ENCODE data around the gene TP53RK. TPM values are rescaled to one million over a fixed set of nuclear protein-coding genes. Genes with fewer than 3 reads are reported as not detected.
A peak's percentile ranks its signal among the peaks of the same experiment; 100 is the strongest.

Gene TP53RK
- total and polyA plus RNA-seq, 2 of the 13 experiments (the other 11 are each of a cell fraction or from before 2014, with no cell fraction given), result 12.9 to 25.5 TPM

GRCh38 chr20:46673394-46674252, 15.6 kb downstream of the TP53RK start (continued):
- no peak for TF ChIP-seq LRRFIP1 (CRISPR knock-in tag; conservative IDR thresholded peaks at IDR 0.05)
- no peak for TF ChIP-seq SMAD9 (CRISPR knock-in tag; IDR thresholded peaks at IDR 0.05)
- TF ChIP-seq ZBTB49 (CRISPR knock-in tag; IDR thresholded peaks at IDR 0.05; ENCODE audit: borderline replicate concordance), result 0 out of 2 replicates have a peak, but pooled peaks have one; percentile 3
- no peak for TF ChIP-seq FOXO4 (CRISPR knock-in tag; conservative IDR thresholded peaks at IDR 0.05)
- no peak for TF ChIP-seq ZNF615 (CRISPR knock-in tag; IDR thresholded peaks at IDR 0.05; ENCODE audit: borderline replicate concordance)
- TF ChIP-seq YEATS4 (CRISPR knock-in tag; IDR thresholded peaks at IDR 0.05; ENCODE audit: borderline replicate concordance), result no peak
- no peak for TF ChIP-seq IKZF1 (IDR thresholded peaks at IDR 0.05)
- no peak for TF ChIP-seq ZFY (CRISPR knock-in tag; IDR thresholded peaks at IDR 0.05)
- TF ChIP-seq MED13 (CRISPR knock-in tag; IDR thresholded peaks at IDR 0.05), result peak; percentile 50; the same call in 1 of the 2 replicates
- TF ChIP-seq HNRNPH1 (optimal IDR thresholded peaks at IDR 0.05; ENCODE audit: low read depth, low read length), result no peak
- TF ChIP-seq ZKSCAN8 (CRISPR knock-in tag; IDR thresholded peaks at IDR 0.05; ENCODE audit: borderline replicate concordance), result peak; percentile 98
- no peak for TF ChIP-seq ZNF598 (CRISPR knock-in tag; IDR thresholded peaks at IDR 0.05; ENCODE audit: borderline replicate concordance)
- no peak for TF ChIP-seq SIN3B (IDR thresholded peaks at IDR 0.05; ENCODE audit: low read length)
- TF ChIP-seq FOXK1 (CRISPR knock-in tag; IDR thresholded peaks at IDR 0.05; ENCODE audit: borderline replicate concordance, low read depth), result no peak
- no peak for TF ChIP-seq ZNF451 (CRISPR knock-in tag; IDR thresholded peaks at IDR 0.05)
- no peak for TF ChIP-seq CC2D1A (CRISPR knock-in tag; IDR thresholded peaks at IDR 0.05)
- TF ChIP-seq YY1 (IDR thresholded peaks at IDR 0.05; ENCODE audit: insufficient read depth, insufficient replicate concordance, low read depth, low read length), result no peak
- no peak for TF ChIP-seq RFX1 (IDR thresholded peaks at IDR 0.05)
- TF ChIP-seq ARID3A (IDR thresholded peaks at IDR 0.05; ENCODE audit: low read depth, low read length), result no peak
- TF ChIP-seq AGO2 (optimal IDR thresholded peaks at IDR 0.05; ENCODE audit: low read depth, low read length), result no peak
- TF ChIP-seq TBP (CRISPR knock-in tag; IDR thresholded peaks at IDR 0.05), result no peak
- TF ChIP-seq ZNF619 (CRISPR knock-in tag; IDR thresholded peaks at IDR 0.05), result no peak; the same call in 1 of the 2 replicates
- no peak for TF ChIP-seq HMGA1 (CRISPR knock-in tag; conservative IDR thresholded peaks at IDR 0.05)

Measured in HepG2 (cell line).